ENCODE results near the gene MSH2.

- TF ChIP-seq SIN3A (IDR thresholded peaks at IDR 0.05; ENCODE audit: borderline replicate concordance, insufficient read depth, low read length) (no peak), POLR2AphosphoS5 (IDR thresholded peaks at IDR 0.05; ENCODE audit: low read depth, low read length) (no peak), TAF1 (IDR thresholded peaks at IDR 0.05; ENCODE audit: borderline replicate concordance, insufficient read depth, low read length) (no peak)
Measured at GRCh38 chr2:47360283-47360682, 42.7 kb upstream of the MSH2 start.

All from PFSK-1 (cell line).